ENCODE results near the gene RAB44. TPM values are rescaled to one million over a fixed set of nuclear protein-coding genes. Genes with fewer than 3 reads are reported as not detected.

RAB44 gene
- total and polyA plus RNA-seq, 9 of the 15 experiments (the other 6 are each of a cell fraction or from before 2014, with no cell fraction given) = not detected

DNA sequence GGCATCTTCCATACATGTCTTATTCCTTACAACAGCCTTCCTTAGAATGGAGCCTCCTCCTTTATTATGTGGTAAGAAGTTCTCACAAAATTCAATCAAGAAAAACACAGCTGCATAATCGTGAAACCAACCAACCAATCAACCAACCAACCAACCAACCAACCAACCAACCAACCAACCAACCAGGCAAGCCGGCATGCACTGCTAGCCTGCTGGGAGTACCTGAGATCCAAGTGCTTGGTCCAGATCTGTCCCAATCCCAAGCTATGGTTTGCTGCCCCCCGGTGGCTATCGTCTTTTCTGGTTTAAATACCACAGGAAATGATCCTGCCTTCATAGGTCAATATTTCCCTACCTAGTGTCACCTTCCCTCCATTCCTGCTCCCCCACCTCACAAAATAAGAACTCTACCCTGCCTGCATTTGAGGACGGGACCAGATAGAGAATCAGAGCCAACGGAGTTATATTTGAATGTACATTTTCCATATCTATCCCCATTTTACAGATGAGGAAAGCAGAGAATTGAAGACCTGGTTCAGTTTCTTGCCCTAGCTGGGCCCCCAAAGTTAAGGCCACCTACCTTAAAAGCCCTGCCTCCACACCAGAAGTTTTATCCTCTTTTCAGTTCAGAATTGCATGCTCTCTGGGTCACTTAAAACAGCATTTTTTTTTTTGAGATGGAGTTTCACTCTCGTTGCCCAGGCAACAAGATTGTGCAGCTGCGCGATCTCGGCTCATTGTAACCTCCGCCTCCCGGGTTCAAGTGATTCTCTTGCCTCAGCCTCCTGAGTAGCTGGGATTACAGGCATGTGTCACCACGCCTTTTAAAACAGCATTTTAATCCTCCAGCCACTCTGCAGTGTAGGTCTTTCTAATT, 27.1 kb downstream of the RAB44 start (continued):
- TF ChIP-seq, protein P1, sequence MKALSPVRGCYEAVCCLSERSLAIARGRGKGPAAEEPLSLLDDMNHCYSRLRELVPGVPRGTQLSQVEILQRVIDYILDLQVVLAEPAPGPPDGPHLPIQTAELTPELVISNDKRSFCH (CRISPR knock-in tag; IDR thresholded peaks at IDR 0.05) = no peak
- TF ChIP-seq, protein P1 (tag; IDR thresholded peaks at IDR 0.05) = 0 out of 2 replicates have a peak, but pooled peaks have one; percentile 46
- 0 out of 2 replicates have a peak, but pooled peaks have one; percentile 28 for TF ChIP-seq MTA1 (IDR thresholded peaks at IDR 0.05; ENCODE audit: borderline replicate concordance)
- TF ChIP-seq ERF (CRISPR knock-in tag; IDR thresholded peaks at IDR 0.05) = no peak
- 0 out of 2 replicates have a peak, but pooled peaks have one; percentile 25 for TF ChIP-seq ARID2 (IDR thresholded peaks at IDR 0.05)
- TF ChIP-seq, protein P2, sequence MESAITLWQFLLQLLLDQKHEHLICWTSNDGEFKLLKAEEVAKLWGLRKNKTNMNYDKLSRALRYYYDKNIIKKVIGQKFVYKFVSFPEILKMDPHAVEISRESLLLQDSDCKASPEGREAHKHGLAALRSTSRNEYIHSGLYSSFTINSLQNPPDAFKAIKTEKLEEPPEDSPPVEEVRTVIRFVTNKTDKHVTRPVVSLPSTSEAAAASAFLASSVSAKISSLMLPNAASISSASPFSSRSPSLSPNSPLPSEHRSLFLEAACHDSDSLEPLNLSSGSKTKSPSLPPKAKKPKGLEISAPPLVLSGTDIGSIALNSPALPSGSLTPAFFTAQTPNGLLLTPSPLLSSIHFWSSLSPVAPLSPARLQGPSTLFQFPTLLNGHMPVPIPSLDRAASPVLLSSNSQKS (CRISPR knock-in tag; IDR thresholded peaks at IDR 0.05) = no peak
- no peak for TF ChIP-seq GABPB2 (CRISPR knock-in tag; conservative IDR thresholded peaks at IDR 0.05)
- TF ChIP-seq, protein P3, sequence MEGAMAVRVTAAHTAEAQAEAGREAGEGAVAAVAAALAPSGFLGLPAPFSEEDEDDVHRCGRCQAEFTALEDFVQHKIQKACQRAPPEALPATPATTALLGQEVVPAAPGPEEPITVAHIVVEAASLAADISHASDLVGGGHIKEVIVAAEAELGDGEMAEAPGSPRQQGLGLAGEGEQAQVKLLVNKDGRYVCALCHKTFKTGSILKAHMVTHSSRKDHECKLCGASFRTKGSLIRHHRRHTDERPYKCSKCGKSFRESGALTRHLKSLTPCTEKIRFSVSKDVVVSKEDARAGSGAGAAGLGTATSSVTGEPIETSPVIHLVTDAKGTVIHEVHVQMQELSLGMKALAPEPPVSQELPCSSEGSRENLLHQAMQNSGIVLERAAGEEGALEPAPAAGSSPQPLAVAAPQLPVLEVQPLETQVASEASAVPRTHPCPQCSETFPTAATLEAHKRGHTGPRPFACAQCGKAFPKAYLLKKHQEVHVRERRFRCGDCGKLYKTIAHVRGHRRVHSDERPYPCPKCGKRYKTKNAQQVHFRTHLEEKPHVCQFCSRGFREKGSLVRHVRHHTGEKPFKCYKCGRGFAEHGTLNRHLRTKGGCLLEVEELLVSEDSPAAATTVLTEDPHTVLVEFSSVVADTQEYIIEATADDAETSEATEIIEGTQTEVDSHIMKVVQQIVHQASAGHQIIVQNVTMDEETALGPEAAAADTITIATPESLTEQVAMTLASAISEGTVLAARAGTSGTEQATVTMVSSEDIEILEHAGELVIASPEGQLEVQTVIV (CRISPR knock-in tag; IDR thresholded peaks at IDR 0.05; ENCODE audit: borderline replicate concordance) = no peak
- TF ChIP-seq ELF2 (CRISPR knock-in tag; IDR thresholded peaks at IDR 0.05) = no peak
- TF ChIP-seq, protein P4, sequence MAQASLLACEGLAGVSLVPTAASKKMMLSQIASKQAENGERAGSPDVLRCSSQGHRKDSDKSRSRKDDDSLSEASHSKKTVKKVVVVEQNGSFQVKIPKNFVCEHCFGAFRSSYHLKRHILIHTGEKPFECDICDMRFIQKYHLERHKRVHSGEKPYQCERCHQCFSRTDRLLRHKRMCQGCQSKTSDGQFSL (CRISPR knock-in tag; IDR thresholded peaks at IDR 0.05) = no peak
- TF ChIP-seq, protein P4 (tag; IDR thresholded peaks at IDR 0.05) = no peak
- no peak for TF ChIP-seq DPF2 (IDR thresholded peaks at IDR 0.05)
- no peak for TF ChIP-seq U2AF1 (optimal IDR thresholded peaks at IDR 0.05; ENCODE audit: low read depth, low read length)
- TF ChIP-seq, protein P5, sequence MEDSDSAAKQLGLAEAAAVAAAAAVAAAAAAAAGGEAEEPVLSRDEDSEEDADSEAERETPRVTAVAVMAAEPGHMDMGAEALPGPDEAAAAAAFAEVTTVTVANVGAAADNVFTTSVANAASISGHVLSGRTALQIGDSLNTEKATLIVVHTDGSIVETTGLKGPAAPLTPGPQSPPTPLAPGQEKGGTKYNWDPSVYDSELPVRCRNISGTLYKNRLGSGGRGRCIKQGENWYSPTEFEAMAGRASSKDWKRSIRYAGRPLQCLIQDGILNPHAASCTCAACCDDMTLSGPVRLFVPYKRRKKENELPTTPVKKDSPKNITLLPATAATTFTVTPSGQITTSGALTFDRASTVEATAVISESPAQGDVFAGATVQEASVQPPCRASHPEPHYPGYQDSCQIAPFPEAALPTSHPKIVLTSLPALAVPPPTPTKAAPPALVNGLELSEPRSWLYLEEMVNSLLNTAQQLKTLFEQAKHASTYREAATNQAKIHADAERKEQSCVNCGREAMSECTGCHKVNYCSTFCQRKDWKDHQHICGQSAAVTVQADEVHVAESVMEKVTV (CRISPR knock-in tag; IDR thresholded peaks at IDR 0.05) = peak; percentile 85
- peak; percentile 74; the same call in 1 of the 2 replicates for TF ChIP-seq STAG1 (CRISPR knock-in tag; IDR thresholded peaks at IDR 0.05; ENCODE audit: borderline replicate concordance)
- TF ChIP-seq ZNF212 (CRISPR knock-in tag; IDR thresholded peaks at IDR 0.05) = no peak
- TF ChIP-seq, protein P6, sequence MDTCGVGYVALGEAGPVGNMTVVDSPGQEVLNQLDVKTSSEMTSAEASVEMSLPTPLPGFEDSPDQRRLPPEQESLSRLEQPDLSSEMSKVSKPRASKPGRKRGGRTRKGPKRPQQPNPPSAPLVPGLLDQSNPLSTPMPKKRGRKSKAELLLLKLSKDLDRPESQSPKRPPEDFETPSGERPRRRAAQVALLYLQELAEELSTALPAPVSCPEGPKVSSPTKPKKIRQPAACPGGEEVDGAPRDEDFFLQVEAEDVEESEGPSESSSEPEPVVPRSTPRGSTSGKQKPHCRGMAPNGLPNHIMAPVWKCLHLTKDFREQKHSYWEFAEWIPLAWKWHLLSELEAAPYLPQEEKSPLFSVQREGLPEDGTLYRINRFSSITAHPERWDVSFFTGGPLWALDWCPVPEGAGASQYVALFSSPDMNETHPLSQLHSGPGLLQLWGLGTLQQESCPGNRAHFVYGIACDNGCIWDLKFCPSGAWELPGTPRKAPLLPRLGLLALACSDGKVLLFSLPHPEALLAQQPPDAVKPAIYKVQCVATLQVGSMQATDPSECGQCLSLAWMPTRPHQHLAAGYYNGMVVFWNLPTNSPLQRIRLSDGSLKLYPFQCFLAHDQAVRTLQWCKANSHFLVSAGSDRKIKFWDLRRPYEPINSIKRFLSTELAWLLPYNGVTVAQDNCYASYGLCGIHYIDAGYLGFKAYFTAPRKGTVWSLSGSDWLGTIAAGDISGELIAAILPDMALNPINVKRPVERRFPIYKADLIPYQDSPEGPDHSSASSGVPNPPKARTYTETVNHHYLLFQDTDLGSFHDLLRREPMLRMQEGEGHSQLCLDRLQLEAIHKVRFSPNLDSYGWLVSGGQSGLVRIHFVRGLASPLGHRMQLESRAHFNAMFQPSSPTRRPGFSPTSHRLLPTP (IDR thresholded peaks at IDR 0.05; ENCODE audit: borderline replicate concordance, extremely low read depth, insufficient read length) = no peak

Measured in K562 (cell line).